MM.1S (cell line): ENCODE measurements around the gene KRTAP19-3.

Experiments used
- EZH2 ChIP-seq: fragments of 300-600 bp; sonication (generic); optimal IDR thresholded peaks from 2 replicates; pipeline ENCODE3; 2017; ENCODE audit warnings: low read depth, mild to moderate bottlenecking, antibody characterized with exemption, low read length, mixed read lengths
- EZH2phosphoT487 ChIP-seq: fragments of 300-600 bp; sonication (generic); IDR thresholded peaks from 2 replicates; pipeline ENCODE4 v1.6.1; 2018; ENCODE audit warnings: antibody characterized with exemption, low read length
- TF ChIP-seq, protein P1 (sequence below): fragments of 300-600 bp; sonication (generic); IDR thresholded peaks from 2 replicates; pipeline ENCODE4 v1.5.1; 2016; ENCODE audit warnings: antibody characterized with exemption, low read length, mixed read lengths

DNA sequence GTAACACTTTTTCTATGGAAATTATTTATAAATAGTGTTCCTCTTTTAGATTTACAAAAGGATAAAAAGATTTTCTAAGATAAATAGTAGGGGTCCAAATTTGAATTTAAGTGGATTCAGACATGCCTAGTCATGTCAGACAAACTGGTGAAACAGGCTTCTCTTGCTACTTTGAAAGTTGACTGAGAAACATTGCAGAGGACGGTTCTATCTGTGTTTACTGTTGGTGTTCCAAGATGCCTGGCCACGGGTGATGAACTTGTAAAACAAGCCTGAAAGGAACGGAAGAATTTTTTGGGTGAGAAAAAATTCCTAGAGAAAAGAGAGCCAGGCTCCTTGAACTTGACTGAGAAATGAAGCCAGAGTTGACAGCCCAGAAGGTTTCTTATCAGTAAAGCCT lies 13.8 kb downstream of the KRTAP19-3 start:
- TF ChIP-seq, protein P1, sequence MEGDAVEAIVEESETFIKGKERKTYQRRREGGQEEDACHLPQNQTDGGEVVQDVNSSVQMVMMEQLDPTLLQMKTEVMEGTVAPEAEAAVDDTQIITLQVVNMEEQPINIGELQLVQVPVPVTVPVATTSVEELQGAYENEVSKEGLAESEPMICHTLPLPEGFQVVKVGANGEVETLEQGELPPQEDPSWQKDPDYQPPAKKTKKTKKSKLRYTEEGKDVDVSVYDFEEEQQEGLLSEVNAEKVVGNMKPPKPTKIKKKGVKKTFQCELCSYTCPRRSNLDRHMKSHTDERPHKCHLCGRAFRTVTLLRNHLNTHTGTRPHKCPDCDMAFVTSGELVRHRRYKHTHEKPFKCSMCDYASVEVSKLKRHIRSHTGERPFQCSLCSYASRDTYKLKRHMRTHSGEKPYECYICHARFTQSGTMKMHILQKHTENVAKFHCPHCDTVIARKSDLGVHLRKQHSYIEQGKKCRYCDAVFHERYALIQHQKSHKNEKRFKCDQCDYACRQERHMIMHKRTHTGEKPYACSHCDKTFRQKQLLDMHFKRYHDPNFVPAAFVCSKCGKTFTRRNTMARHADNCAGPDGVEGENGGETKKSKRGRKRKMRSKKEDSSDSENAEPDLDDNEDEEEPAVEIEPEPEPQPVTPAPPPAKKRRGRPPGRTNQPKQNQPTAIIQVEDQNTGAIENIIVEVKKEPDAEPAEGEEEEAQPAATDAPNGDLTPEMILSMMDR, result no peak
- TF ChIP-seq EZH2phosphoT487, result no peak
- TF ChIP-seq EZH2, result no peak
